ENCODE results near the gene GNAL. TPM values are rescaled to one million over a fixed set of nuclear protein-coding genes. Genes with fewer than 3 reads are reported as not detected.

GNAL gene
- total and polyA plus RNA-seq, 2 of the 4 experiments (the other 2 are of a cell fraction): 0.15 to 0.36 TPM

DNA sequence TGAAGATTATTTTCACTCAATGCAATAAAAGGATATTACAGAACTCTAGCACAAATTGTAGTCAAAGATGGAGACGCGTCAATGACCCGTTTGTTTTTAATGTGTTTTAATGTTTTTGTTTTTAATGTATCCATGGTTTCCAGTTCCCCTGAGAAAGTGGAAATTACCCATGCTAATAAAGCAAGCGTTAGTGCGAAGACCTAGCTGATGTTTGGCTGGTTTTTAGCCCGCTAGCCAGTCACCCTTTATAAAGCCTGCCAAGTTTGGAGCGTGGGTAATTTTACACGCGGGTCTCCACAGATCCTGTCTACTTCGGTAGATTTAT lies 161.7 kb downstream of the GNAL start:
- Histone ChIP-seq H3K27me3 (ENCODE audit: control insufficient read depth, insufficient read depth, low read length) (no peaks in the 10 kb centered on the region), H3K4me3 (ENCODE audit: insufficient read depth, low read depth, low read length) (peak overlapping the region; percentile 83), H4K5ac (ENCODE audit: low read depth, low read length) (peak overlapping the region; percentile 35), H3K36me3 (ENCODE audit: control insufficient read depth, insufficient read depth, low read length) (no peaks in the 10 kb centered on the region; the same call in 1 of the 2 replicates), H3K27ac (ENCODE audit: insufficient read depth, low read length) (peak overlapping the region; percentile 82), H3K79me1 (ENCODE audit: low read depth in 1 of 2, low read length in 2 of 2) (peaks cover 0 to 19% of the 10 kb centered on the region in 2 experiments; a peak in 2 of 4 replicates), H3K14ac (replicated peaks; ENCODE audit: low read depth, low read length) (peak overlapping the region; percentile 48), H3K4ac (ENCODE audit: low read depth, low read length) (peak overlapping the region; percentile 68), H4K91ac (ENCODE audit: insufficient read depth, low read depth, low read length) (peak overlapping the region; percentile 52), H3K18ac (ENCODE audit: low read depth, low read length) (peak overlapping the region; percentile 45; the same call in 1 of the 2 replicates), H2AK5ac (ENCODE audit: low read depth, low read length) (peak overlapping the region; percentile 13; the same call in 1 of the 2 replicates), H3K56ac (ENCODE audit: extremely low read depth, insufficient read depth, low read length) (peak overlapping the region; percentile 88), H3K4me2 (ENCODE audit: low read depth, low read length) (peak overlapping the region; percentile 85), H4K20me1 (ENCODE audit: insufficient read depth, low read length) (no peaks in the 10 kb centered on the region), H2AFZ (replicated peaks; ENCODE audit: low read length, poor library complexity) (peak overlapping the region; percentile 83), H2AK9ac (replicated peaks; ENCODE audit: low read depth, low read length, poor library complexity) (no peak overlapping the region), H3K4me1 (ENCODE audit: control insufficient read depth, insufficient read depth, low read length) (peaks cover 6% of the 10 kb centered on the region), H3K9me1 (ENCODE audit: insufficient read depth, low read length) (no peaks in the 10 kb centered on the region), H2BK20ac (ENCODE audit: low read depth, low read length) (no peak overlapping the region), H4K8ac (ENCODE audit: low read depth in 2 of 2, low read length in 2 of 2) (peak overlapping the region; percentile 87 to 92), H3K23ac (ENCODE audit: low read depth, low read length) (peak overlapping the region; percentile 68), H2BK120ac (ENCODE audit: low read depth, low read length) (peak overlapping the region; percentile 43), H3K9me3 (ENCODE audit: control insufficient read depth, insufficient read depth, low read length) (no peaks in the 10 kb centered on the region), H3K9ac (ENCODE audit: low read depth, low read length) (peak overlapping the region; percentile 76), H2BK5ac (ENCODE audit: low read depth, low read length, poor library complexity, severe bottlenecking) (peak overlapping the region; percentile 91), H2BK15ac (ENCODE audit: low read depth, low read length) (peak overlapping the region; percentile 49; the same call in 2 of the 3 replicates)
- dilution Hi-C loops (cut with HindIII; ENCODE audit: low sequenced_read_pairs, unreplicated experiment) (no loop called here), in situ Hi-C loops (cut with MboI; ENCODE audit: low sequenced_read_pairs) (loop anchor here (10.0 kb wide), 1 partner anchor 434 kb away; no protein-coding TSS in a partner anchor), intact Hi-C loops (cut with micrococcal nuclease) (loop anchor here (2.0 to 10.0 kb wide), 5 partner anchors 58 to 188 kb away; partner anchors contain the start of genes IMPA2 and MPPE1)
- DNase-seq (no peak), ATAC-seq (ENCODE audit: low read depth) (peak; percentile 36)
- BruUV-seq (replicated peaks): no TSS peak
- WGBS, 2 experiments (ENCODE audit: extremely low coverage in 2 of 2, insufficient read length in 1 of 2): no CpG with 5 or more reads among the region's 10 CpGs
- ChIA-PET CTCF (interaction anchor here (1.7 kb wide), 1 partner anchor 20 kb away, joined by 3 read pairs; no protein-coding TSS in a partner anchor), POLR2A (ENCODE audit: unreplicated experiment) (no interaction called here)
- TF ChIP-seq MAZ (IDR thresholded peaks at IDR 0.05; ENCODE audit: borderline replicate concordance, low read depth, low read length): no peak
- no peak for TF ChIP-seq MAFK (IDR thresholded peaks at IDR 0.05; ENCODE audit: low read depth, low read length)
- no peak for TF ChIP-seq CEBPB (IDR thresholded peaks at IDR 0.05; ENCODE audit: low read depth, low read length)
- TF ChIP-seq NFE2L2 (IDR thresholded peaks at IDR 0.05; ENCODE audit: low read depth, low read length): no peak
- TF ChIP-seq, protein P1, sequence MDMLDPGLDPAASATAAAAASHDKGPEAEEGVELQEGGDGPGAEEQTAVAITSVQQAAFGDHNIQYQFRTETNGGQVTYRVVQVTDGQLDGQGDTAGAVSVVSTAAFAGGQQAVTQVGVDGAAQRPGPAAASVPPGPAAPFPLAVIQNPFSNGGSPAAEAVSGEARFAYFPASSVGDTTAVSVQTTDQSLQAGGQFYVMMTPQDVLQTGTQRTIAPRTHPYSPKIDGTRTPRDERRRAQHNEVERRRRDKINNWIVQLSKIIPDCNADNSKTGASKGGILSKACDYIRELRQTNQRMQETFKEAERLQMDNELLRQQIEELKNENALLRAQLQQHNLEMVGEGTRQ (IDR thresholded peaks at IDR 0.05; ENCODE audit: low read depth, low read length): no peak
- TF ChIP-seq, protein P2, sequence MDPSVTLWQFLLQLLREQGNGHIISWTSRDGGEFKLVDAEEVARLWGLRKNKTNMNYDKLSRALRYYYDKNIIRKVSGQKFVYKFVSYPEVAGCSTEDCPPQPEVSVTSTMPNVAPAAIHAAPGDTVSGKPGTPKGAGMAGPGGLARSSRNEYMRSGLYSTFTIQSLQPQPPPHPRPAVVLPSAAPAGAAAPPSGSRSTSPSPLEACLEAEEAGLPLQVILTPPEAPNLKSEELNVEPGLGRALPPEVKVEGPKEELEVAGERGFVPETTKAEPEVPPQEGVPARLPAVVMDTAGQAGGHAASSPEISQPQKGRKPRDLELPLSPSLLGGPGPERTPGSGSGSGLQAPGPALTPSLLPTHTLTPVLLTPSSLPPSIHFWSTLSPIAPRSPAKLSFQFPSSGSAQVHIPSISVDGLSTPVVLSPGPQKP (IDR thresholded peaks at IDR 0.05; ENCODE audit: borderline replicate concordance, low read depth, low read length): no peak
- TF ChIP-seq RFX5 (IDR thresholded peaks at IDR 0.05; ENCODE audit: low read depth, low read length): no peak
- peak; percentile 78 for TF ChIP-seq POLR2A (IDR thresholded peaks at IDR 0.05; ENCODE audit: low read depth, low read length)
